ENCODE results near the gene STH. TPM values are rescaled to one million over a fixed set of nuclear protein-coding genes. Genes with fewer than 3 reads are reported as not detected.

STH gene
- total and polyA plus RNA-seq, 2 of the 4 experiments (the other 2 are of a cell fraction), result not detected

GRCh38 chr17:46036491-46036890 is 37.4 kb downstream of the STH start:
- H2AK9ac ChIP-seq (replicated peaks; ENCODE audit: low read depth, low read length, poor library complexity), result no peak overlapping the region
- H2BK5ac ChIP-seq (ENCODE audit: low read depth, low read length, poor library complexity, severe bottlenecking), result no peak overlapping the region
- H3K4me3 ChIP-seq (ENCODE audit: insufficient read depth, low read depth, low read length), result no peak overlapping the region
- 100% methylated on average over 1 of the region's 6 CpGs; no CpG with 5 or more reads in 1 of the 2 experiments for WGBS, 2 experiments (ENCODE audit: extremely low coverage in 2 of 2, insufficient read length in 1 of 2)
- no peaks in the 10 kb centered on the region for H3K4me1 ChIP-seq (ENCODE audit: control insufficient read depth, insufficient read depth, low read length)
- peaks cover 64% of the 10 kb centered on the region for H3K36me3 ChIP-seq (ENCODE audit: control insufficient read depth, insufficient read depth, low read length)
- H3K9me1 ChIP-seq (ENCODE audit: insufficient read depth, low read length), result peaks cover 11% of the 10 kb centered on the region; the same call in 1 of the 2 replicates
- CTCF ChIA-PET, result no interaction called here
- BruUV-seq (replicated peaks), result no TSS peak
- no peak overlapping the region for H2AFZ ChIP-seq (replicated peaks; ENCODE audit: low read length, poor library complexity)
- no peak overlapping the region for H3K9ac ChIP-seq (ENCODE audit: low read depth, low read length)
- no peak overlapping the region for H3K27ac ChIP-seq (ENCODE audit: insufficient read depth, low read length)
- DNase-seq (no peak), ATAC-seq (ENCODE audit: low read depth) (no peak)
- no peak overlapping the region for H4K91ac ChIP-seq (ENCODE audit: insufficient read depth, low read depth, low read length)
- H3K27me3 ChIP-seq (ENCODE audit: control insufficient read depth, insufficient read depth, low read length), result no peaks in the 10 kb centered on the region
- no peak overlapping the region for H2BK15ac ChIP-seq (ENCODE audit: low read depth, low read length)
- peaks cover 22 to 30% of the 10 kb centered on the region in 2 experiments for H3K79me1 ChIP-seq (ENCODE audit: low read depth in 1 of 2, low read length in 2 of 2)
- TF ChIP-seq SMC3 (IDR thresholded peaks at IDR 0.05; ENCODE audit: low read depth, low read length) (no peak), BHLHE40 (IDR thresholded peaks at IDR 0.05; ENCODE audit: low read depth, low read length) (no peak), CTCF (conservative IDR thresholded peaks at IDR 0.05; ENCODE audit: low read depth, low read length) (no peak), MXI1 (IDR thresholded peaks at IDR 0.05; ENCODE audit: borderline replicate concordance, low read depth, low read length) (no peak), POLR2A (IDR thresholded peaks at IDR 0.05; ENCODE audit: low read depth, low read length) (no peak), CHD1 (IDR thresholded peaks at IDR 0.05; ENCODE audit: low read depth, low read length) (no peak), FOS (IDR thresholded peaks at IDR 0.05; ENCODE audit: low read depth, low read length) (no peak), RAD21 (IDR thresholded peaks at IDR 0.05; ENCODE audit: low read length) (no peak), RFX5 (IDR thresholded peaks at IDR 0.05; ENCODE audit: low read depth, low read length) (no peak), CEBPB (IDR thresholded peaks at IDR 0.05; ENCODE audit: low read depth, low read length) (no peak), ELK1 (IDR thresholded peaks at IDR 0.05; ENCODE audit: borderline replicate concordance, low read depth, low read length) (no peak)
- intact Hi-C loops (cut with micrococcal nuclease), result no loop called here
- dilution Hi-C loops (cut with HindIII; ENCODE audit: low sequenced_read_pairs, unreplicated experiment), result no loop called here
- no peak overlapping the region for H4K8ac ChIP-seq (ENCODE audit: low read depth in 2 of 2, low read length in 2 of 2)
- in situ Hi-C loops (cut with MboI; ENCODE audit: low sequenced_read_pairs), result no loop called here
- H3K9me3 ChIP-seq (ENCODE audit: control insufficient read depth, insufficient read depth, low read length), result no peaks in the 10 kb centered on the region
- no peak overlapping the region for H2BK20ac ChIP-seq (ENCODE audit: low read depth, low read length)
- H3K14ac ChIP-seq (replicated peaks; ENCODE audit: low read depth, low read length), result no peak overlapping the region
- POLR2A ChIA-PET (ENCODE audit: unreplicated experiment), result no interaction called here
- H3K4me2 ChIP-seq (ENCODE audit: low read depth, low read length), result no peak overlapping the region
- no peak overlapping the region for H3K23ac ChIP-seq (ENCODE audit: low read depth, low read length)
- H3K4ac ChIP-seq (ENCODE audit: low read depth, low read length), result no peak overlapping the region
- no peaks in the 10 kb centered on the region; the same call in 1 of the 2 replicates for H4K20me1 ChIP-seq (ENCODE audit: insufficient read depth, low read length)
- H2AK5ac ChIP-seq (ENCODE audit: low read depth, low read length), result no peak overlapping the region
- no peak overlapping the region for H3K18ac ChIP-seq (ENCODE audit: low read depth, low read length)
- H4K5ac ChIP-seq (ENCODE audit: low read depth, low read length), result no peak overlapping the region
- no peak overlapping the region for H2BK120ac ChIP-seq (ENCODE audit: low read depth, low read length)
- no peak overlapping the region for H3K56ac ChIP-seq (ENCODE audit: extremely low read depth, insufficient read depth, low read length)

Measured in IMR-90 (cell line).